DND-41 (cell line): ENCODE results near the gene SNTB2.

ENCODE experiments used
- ATAC-seq: fragments of 200-7000 bp; cut with Tn5 transposase; 3 replicates; pipeline ENCODE4 v1.9.1; 2021; ENCODE audit warnings: low read depth; ENCODE audit not compliant: insufficient read depth
- DNase-seq: peaks from one replicate; pipeline ENCODE4 v3.0.0-alpha.2; 2020
- H2AFZ ChIP-seq: 2 replicates; pipeline ENCODE4 v1.6.0; 2012; ENCODE audit warnings: low read depth, low read length
- H3K27ac ChIP-seq: 2 replicates; pipeline ENCODE4 v1.5.1; 2012; ENCODE audit warnings: low read length, inconsistent platforms
- H3K27me3 ChIP-seq: fragments of 200-600 bp; sonication (generic); 2 replicates; pipeline ENCODE4 v1.6.0; 2012; ENCODE audit warnings: low read length, mild to moderate bottlenecking, inconsistent platforms; ENCODE audit not compliant: insufficient read depth, poor library complexity
- H3K36me3 ChIP-seq: 2 replicates; pipeline ENCODE4 v1.5.1; 2012; ENCODE audit warnings: low read length, inconsistent platforms; ENCODE audit not compliant: insufficient read depth
- H3K4me1 ChIP-seq: 2 replicates; pipeline ENCODE4 v1.5.1; 2012; ENCODE audit warnings: mild to moderate bottlenecking, low read length; ENCODE audit not compliant: insufficient read depth
- H3K4me2 ChIP-seq: 2 replicates; pipeline ENCODE4 v1.6.0; 2012; ENCODE audit warnings: mild to moderate bottlenecking, moderate library complexity, low read length, inconsistent platforms; ENCODE audit not compliant: insufficient read depth
- H3K4me3 ChIP-seq, 2 experiments: fragments of 200-600 bp in 1 of 2; shearing (Covaris generic) in 1 of 2; 2 replicates each; pipeline ENCODE4 v1.5.1; 2012 to 2016; ENCODE audit warnings: inconsistent platforms in 2 of 2, low read length in 2 of 2, mild to moderate bottlenecking in 2 of 2, low read depth in 1 of 2, moderate library complexity in 1 of 2
- H3K79me2 ChIP-seq: 2 replicates; pipeline ENCODE4 v1.6.0; 2012; ENCODE audit warnings: low read length, inconsistent platforms; ENCODE audit not compliant: insufficient read depth
- H3K9ac ChIP-seq: 2 replicates; pipeline ENCODE4 v1.6.0; 2012; ENCODE audit warnings: low read depth, mild to moderate bottlenecking, inconsistent platforms, low read length, moderate library complexity
- H3K9me3 ChIP-seq: 2 replicates; pipeline ENCODE4 v1.5.1; 2012; ENCODE audit warnings: low read length, moderate library complexity, mild to moderate bottlenecking, inconsistent platforms; ENCODE audit not compliant: insufficient read depth, severe bottlenecking
- H4K20me1 ChIP-seq: 2 replicates; pipeline ENCODE4 v1.6.0; 2012; ENCODE audit warnings: low read length; ENCODE audit not compliant: insufficient read depth
- CTCF ChIP-seq: IDR thresholded peaks from 2 replicates; pipeline ENCODE4 v1.5.1; 2012; ENCODE audit warnings: borderline replicate concordance, low read length, moderate library complexity, mild to moderate bottlenecking; ENCODE audit not compliant: poor library complexity, severe bottlenecking; ENCODE audit errors: extremely low read depth
- EZH2 ChIP-seq: IDR thresholded peaks from 3 replicates; pipeline ENCODE4 v1.6.1; 2012; ENCODE audit warnings: borderline replicate concordance, low read depth, mild to moderate bottlenecking, moderate library complexity, low read length, inconsistent platforms; ENCODE audit not compliant: severe bottlenecking

SNTB2 gene

GRCh38 chr16:69166221-69166833 lies 20.6 kb upstream of the SNTB2 start:
- Histone ChIP-seq H4K20me1 (no peaks in the 10 kb centered on the region), H3K79me2 (no peaks in the 10 kb centered on the region), H2AFZ (no peak overlapping the region), H3K27ac (no peak overlapping the region), H3K27me3 (no peaks in the 10 kb centered on the region), H3K9ac (no peak overlapping the region), H3K4me3 (no peak overlapping the region), H3K36me3 (peaks cover 85% of the 10 kb centered on the region), H3K4me1 (no peaks in the 10 kb centered on the region), H3K4me2 (no peak overlapping the region), H3K9me3 (no peaks in the 10 kb centered on the region)
- no peak for TF ChIP-seq CTCF
- TF ChIP-seq EZH2, result no peak
- DNase-seq (no peak), ATAC-seq (no peak)

GRCh38 chr16:69166946-69167930 lies 19.7 kb upstream of the SNTB2 start:
- TF ChIP-seq EZH2 (no peak), CTCF (no peak)
- H4K20me1 ChIP-seq, result no peaks in the 10 kb centered on the region
- H3K27me3 ChIP-seq, result no peaks in the 10 kb centered on the region
- H3K4me1 ChIP-seq, result no peaks in the 10 kb centered on the region
- no peak overlapping the region for H3K4me3 ChIP-seq
- H3K36me3 ChIP-seq, result peaks cover 78% of the 10 kb centered on the region
- no peak overlapping the region for H3K4me2 ChIP-seq
- no peak overlapping the region for H2AFZ ChIP-seq
- no peak overlapping the region for H3K27ac ChIP-seq
- no peaks in the 10 kb centered on the region for H3K79me2 ChIP-seq
- H3K9me3 ChIP-seq, result no peaks in the 10 kb centered on the region
- DNase-seq (no peak), ATAC-seq (no peak)
- H3K9ac ChIP-seq, result no peak overlapping the region

- Histone ChIP-seq H2AFZ (no peak overlapping the region), H4K20me1 (no peaks in the 10 kb centered on the region), H3K4me3 (no peak overlapping the region), H3K4me2 (no peak overlapping the region), H3K9ac (no peak overlapping the region), H3K27ac (no peak overlapping the region), H3K27me3 (no peaks in the 10 kb centered on the region), H3K4me1 (no peaks in the 10 kb centered on the region), H3K36me3 (peaks cover 67% of the 10 kb centered on the region), H3K9me3 (no peaks in the 10 kb centered on the region), H3K79me2 (no peaks in the 10 kb centered on the region)
- TF ChIP-seq CTCF (no peak), EZH2 (no peak)
- ATAC-seq, result no peak
- no peak for DNase-seq
Observed at GRCh38 chr16:69169051-69169450, 17.9 kb upstream of the SNTB2 start.
